GM06990 (cell line): Measurements from ENCODE around the gene TNRC18.

Experiments used
- DNase-seq: peaks from one replicate; pipeline ENCODE4 v3.0.0-alpha.2; 2011; ENCODE audit not compliant: insufficient read length; ENCODE audit errors: extremely low read depth
- H3K27me3 ChIP-seq: replicated peaks from 2 replicates; pipeline ENCODE4 v1.6.0; 2011; ENCODE audit warnings: low read length; ENCODE audit not compliant: control insufficient read depth, insufficient read depth
- H3K36me3 ChIP-seq: 2 replicates; pipeline ENCODE4 v1.5.1; 2011; ENCODE audit warnings: low read length; ENCODE audit not compliant: control insufficient read depth, insufficient read depth
- H3K4me3 ChIP-seq: replicated peaks from 2 replicates; pipeline ENCODE4 v1.5.1; 2011; ENCODE audit warnings: low read depth, mild to moderate bottlenecking, control low read depth, low read length
- TF ChIP-seq, protein P1 (sequence below): IDR thresholded peaks from 2 replicates; pipeline ENCODE4 v1.5.1; 2011; ENCODE audit warnings: low read length, control low read depth, mild to moderate bottlenecking, inconsistent platforms; ENCODE audit not compliant: insufficient read depth, poor library complexity, severe bottlenecking

TNRC18 gene

DNA sequence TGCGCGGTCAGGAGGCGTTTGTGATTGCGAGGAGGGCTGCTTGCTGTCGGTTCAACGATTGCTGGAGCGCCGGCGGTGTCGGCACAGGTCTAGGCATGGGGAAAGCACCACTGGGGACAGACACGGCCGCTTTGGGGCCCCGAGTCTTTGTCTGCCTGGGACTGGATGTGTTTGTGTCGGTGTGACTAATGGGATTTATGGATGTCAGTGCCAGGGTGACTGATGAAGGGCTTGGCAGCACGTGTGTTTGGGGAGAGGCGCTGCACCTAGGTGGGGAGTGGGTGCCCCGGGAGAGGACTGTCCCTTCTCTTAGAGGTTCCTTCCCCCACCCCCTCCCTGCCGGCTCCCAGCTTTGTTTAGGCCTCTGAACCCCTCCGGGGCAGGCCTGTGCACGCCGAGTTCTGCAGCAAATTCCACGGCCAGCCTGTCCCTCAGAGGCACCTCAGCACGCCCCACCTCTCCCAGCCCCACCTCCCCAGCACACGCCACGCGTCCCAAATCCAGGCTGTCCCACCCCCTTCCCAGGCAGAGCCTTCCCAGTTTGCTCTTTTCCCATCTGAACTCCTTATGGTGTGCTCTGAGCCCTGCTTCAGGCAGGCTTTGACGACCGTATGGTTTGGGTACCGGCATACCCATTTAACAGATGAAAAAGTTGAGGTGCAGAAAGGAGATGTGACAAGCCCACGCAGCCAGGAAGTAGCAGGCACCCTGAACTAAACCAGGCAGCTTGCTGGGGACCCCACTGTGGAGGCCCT lies 6.4 kb upstream of the TNRC18 start:
- Histone ChIP-seq H3K27me3 (peaks cover 3% of the 10 kb centered on the region; the same call in 1 of the 2 replicates), H3K4me3 (no peak overlapping the region), H3K36me3 (no peaks in the 10 kb centered on the region)
- DNase-seq = no peak
- TF ChIP-seq, protein P1, sequence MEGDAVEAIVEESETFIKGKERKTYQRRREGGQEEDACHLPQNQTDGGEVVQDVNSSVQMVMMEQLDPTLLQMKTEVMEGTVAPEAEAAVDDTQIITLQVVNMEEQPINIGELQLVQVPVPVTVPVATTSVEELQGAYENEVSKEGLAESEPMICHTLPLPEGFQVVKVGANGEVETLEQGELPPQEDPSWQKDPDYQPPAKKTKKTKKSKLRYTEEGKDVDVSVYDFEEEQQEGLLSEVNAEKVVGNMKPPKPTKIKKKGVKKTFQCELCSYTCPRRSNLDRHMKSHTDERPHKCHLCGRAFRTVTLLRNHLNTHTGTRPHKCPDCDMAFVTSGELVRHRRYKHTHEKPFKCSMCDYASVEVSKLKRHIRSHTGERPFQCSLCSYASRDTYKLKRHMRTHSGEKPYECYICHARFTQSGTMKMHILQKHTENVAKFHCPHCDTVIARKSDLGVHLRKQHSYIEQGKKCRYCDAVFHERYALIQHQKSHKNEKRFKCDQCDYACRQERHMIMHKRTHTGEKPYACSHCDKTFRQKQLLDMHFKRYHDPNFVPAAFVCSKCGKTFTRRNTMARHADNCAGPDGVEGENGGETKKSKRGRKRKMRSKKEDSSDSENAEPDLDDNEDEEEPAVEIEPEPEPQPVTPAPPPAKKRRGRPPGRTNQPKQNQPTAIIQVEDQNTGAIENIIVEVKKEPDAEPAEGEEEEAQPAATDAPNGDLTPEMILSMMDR = no peak

DNA sequence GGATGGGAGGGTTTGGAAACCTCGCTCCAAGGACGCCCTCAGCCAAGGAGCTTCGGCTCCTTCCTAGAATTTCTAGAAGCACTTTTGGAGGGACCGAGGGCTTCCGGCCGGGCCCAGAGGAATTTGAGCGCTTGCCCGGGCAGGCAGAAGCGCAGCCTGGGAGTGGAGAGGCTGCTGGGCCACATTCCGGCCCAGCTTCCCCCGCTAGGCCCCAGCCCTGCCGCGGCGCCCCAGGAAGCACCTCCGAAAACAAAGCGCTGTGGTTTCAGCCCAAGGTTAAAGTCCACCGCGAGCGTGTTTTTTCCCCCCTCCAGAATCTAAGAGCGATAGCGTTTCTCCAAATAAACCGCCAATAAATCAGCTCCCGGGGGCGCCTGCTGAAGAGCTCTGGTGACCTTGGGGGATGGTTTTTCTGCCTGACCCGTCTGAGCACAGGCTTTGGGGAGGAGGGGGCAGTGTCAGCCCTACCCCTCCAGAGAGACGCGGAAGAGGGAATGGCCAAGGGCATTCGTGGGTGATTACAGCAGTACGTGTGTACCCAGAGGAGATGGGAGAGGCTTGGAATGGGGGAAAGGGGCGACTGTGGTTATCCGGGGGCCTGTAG lies 5.7 kb upstream of the TNRC18 start:
- H3K36me3 ChIP-seq = no peaks in the 10 kb centered on the region
- H3K27me3 ChIP-seq = peaks cover 3% of the 10 kb centered on the region; the same call in 1 of the 2 replicates
- TF ChIP-seq, protein P1 = no peak
- no peak overlapping the region for H3K4me3 ChIP-seq
- no peak for DNase-seq

DNA sequence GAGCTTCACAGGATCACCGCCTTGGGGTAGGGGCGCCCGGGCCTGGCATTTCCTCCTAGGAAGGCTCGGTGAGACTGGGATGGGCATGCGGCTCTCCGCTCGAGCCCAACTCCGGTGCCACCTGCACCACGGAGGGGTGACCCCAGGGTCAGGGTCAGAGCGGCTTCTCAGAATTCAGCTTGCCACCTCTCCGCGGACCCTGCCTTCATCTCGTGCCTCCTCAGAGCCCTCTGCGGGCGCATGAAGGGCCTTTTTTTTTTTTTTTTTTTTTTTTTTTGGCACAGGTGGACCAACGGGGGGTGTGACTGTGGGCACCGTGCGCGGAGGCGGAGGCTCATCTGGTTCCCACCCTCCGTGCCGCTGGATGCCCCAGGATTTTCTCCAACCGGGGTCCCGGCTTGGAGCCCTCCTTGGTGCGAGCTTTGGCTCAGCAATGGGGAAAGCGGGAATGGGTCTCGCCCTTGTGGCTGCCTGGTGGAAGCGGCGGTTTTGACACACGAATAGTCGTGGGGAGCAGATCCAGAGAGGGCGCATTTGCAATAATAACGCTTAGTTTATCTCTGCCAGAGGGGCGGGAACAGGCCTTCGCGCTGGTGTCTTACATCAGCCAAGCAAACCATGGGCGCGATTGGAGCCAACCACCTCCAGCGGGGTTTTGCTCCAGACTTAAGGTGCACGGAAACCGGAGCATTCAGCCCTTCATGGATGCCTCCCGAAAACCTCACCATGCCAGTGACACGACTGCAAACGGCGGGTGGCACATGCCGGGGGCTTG lies 5.0 kb upstream of the TNRC18 start:
- no peak overlapping the region for H3K4me3 ChIP-seq
- peaks cover 3% of the 10 kb centered on the region; the same call in 1 of the 2 replicates for H3K27me3 ChIP-seq

GRCh38 chr7:5426226-5426475 lies 2.5 kb upstream of the TNRC18 start:
- Histone ChIP-seq H3K4me3 (no peak overlapping the region), H3K27me3 (peaks cover 3% of the 10 kb centered on the region; the same call in 1 of the 2 replicates), H3K36me3 (no peaks in the 10 kb centered on the region)
- no peak for DNase-seq
- TF ChIP-seq, protein P1 = no peak

More for the DNA sequence above, 5.0 kb upstream of the TNRC18 start:
- TF ChIP-seq, protein P1 = no peak
- no peak for DNase-seq
- H3K36me3 ChIP-seq = no peaks in the 10 kb centered on the region

DNA sequence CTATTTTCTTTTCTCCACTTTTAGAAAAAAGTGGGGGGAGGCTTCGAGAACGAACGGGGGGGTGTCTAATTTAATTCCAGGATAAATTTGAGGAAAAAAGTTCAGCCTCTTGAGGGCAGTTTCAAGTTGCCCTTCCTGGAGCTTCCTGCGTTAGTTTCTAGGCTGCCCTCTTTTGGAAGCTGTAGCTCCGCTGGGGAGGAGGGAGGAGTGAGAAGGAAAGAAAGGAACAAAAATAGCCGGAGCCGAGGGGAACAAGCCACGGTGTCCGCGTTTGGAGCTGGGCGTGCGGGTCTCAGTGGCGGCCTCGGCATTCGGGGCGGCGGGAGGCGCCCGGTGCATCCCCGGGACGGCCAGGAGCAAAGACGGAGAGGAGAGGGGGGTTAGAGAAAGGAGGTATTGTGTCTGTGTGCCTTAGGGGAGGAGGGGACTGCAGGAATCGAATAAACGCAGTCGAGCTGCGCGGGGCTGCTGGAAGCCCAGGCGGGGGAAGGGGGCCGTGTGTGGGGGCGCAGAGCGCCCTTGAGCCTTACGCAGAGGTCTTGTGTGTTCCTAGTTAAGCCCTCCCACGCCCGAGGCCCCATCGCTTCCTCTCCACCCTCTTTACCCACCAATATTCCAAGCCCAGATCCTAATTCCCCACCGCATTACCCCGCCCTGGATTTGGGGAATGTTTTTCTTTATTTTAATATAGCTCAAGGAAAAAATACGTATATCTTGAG lies 2.0 kb upstream of the TNRC18 start:
- H3K27me3 ChIP-seq = peaks cover 3% of the 10 kb centered on the region; the same call in 1 of the 2 replicates
- no peaks in the 10 kb centered on the region for H3K36me3 ChIP-seq
- no peak overlapping the region for H3K4me3 ChIP-seq
- DNase-seq = no peak
- TF ChIP-seq, protein P1 = no peak
